Ectodermal cell (in vitro differentiated cells): Measurements from ENCODE around the gene RPP14.
"Not testable (repeated sequence)": the region's sequence is repeated elsewhere in the genome, so short reads cannot be mapped to it uniquely, and the experiment has no call there.

ENCODE experiments used
- H3K27ac ChIP-seq: 2 replicates; pipeline ENCODE4 v1.7.0; 2013; ENCODE audit warnings: mild to moderate bottlenecking, low read depth, low read length; ENCODE audit not compliant: insufficient read depth, poor library complexity, severe bottlenecking
- H3K27me3 ChIP-seq: 2 replicates; pipeline ENCODE4 v1.7.0; 2013; ENCODE audit warnings: mild to moderate bottlenecking, low read length; ENCODE audit not compliant: insufficient read depth, control insufficient read depth, poor library complexity, severe bottlenecking
- H3K36me3 ChIP-seq: one replicate; pipeline ENCODE4 v1.7.0; 2013; ENCODE audit warnings: low read length; ENCODE audit not compliant: control insufficient read depth, insufficient read depth
- H3K4me1 ChIP-seq: one replicate; pipeline ENCODE4 v1.7.0; 2013; ENCODE audit warnings: low read length; ENCODE audit not compliant: control insufficient read depth, insufficient read depth
- H3K4me3 ChIP-seq: 2 replicates; pipeline ENCODE4 v1.7.0; 2013; ENCODE audit warnings: low read depth, low read length, control low read depth; ENCODE audit not compliant: insufficient read depth
- H3K9me3 ChIP-seq: 2 replicates; pipeline ENCODE4 v1.7.0; 2013; ENCODE audit warnings: mild to moderate bottlenecking, low read length, moderate library complexity; ENCODE audit not compliant: control insufficient read depth
- WGBS, 2 experiments: methylation state at CpG; one replicate each; pipeline ENCODE4 v1.1.7; 2013; ENCODE audit warnings: missing lambda C conversion rate in 2 of 2; 5-methylcytosine and 5-hydroxymethylcytosine counted together

The RPP14 gene

GRCh38 chr3:58329922-58330413 lies 23.9 kb downstream of the RPP14 start:
- WGBS, 2 experiments = 87 to 93% methylated on average over 4 of the region's 5 CpGs
- Histone ChIP-seq H3K9me3 (no peaks in the 10 kb centered on the region), H3K4me1 (peaks cover 6% of the 10 kb centered on the region), H3K27me3 (peaks cover 22% of the 10 kb centered on the region), H3K27ac (no peak overlapping the region), H3K36me3 (no peaks in the 10 kb centered on the region), H3K4me3 (no peak overlapping the region)

- Histone ChIP-seq H3K4me1 (peaks cover 6% of the 10 kb centered on the region), H3K27ac (no peak overlapping the region), H3K27me3 (peaks cover 22% of the 10 kb centered on the region), H3K9me3 (no peaks in the 10 kb centered on the region), H3K36me3 (no peaks in the 10 kb centered on the region), H3K4me3 (no peak overlapping the region)
- 91 to 96% methylated on average over 4 of the region's 4 CpGs for WGBS, 2 experiments
Measured at GRCh38 chr3:58331593-58332152, 25.6 kb downstream of the RPP14 start.

GRCh38 chr3:58332575-58333188 lies 26.6 kb downstream of the RPP14 start, which contains the start of gene PXK:
PXK (plus strand) TSS chr3:58332892; CDS start chr3:58332989, 97 bp downstream.
- Histone ChIP-seq H3K9me3 (no peaks in the 10 kb centered on the region), H3K27me3 (peaks cover 22% of the 10 kb centered on the region), H3K36me3 (no peaks in the 10 kb centered on the region), H3K4me1 (peaks cover 6% of the 10 kb centered on the region), H3K4me3 (peak within 1 kb of the TSS; percentile 51), H3K27ac (no peak within 1 kb of the TSS)
- 2% methylated on average over 79 of the region's 79 CpGs for WGBS, 2 experiments

DNA sequence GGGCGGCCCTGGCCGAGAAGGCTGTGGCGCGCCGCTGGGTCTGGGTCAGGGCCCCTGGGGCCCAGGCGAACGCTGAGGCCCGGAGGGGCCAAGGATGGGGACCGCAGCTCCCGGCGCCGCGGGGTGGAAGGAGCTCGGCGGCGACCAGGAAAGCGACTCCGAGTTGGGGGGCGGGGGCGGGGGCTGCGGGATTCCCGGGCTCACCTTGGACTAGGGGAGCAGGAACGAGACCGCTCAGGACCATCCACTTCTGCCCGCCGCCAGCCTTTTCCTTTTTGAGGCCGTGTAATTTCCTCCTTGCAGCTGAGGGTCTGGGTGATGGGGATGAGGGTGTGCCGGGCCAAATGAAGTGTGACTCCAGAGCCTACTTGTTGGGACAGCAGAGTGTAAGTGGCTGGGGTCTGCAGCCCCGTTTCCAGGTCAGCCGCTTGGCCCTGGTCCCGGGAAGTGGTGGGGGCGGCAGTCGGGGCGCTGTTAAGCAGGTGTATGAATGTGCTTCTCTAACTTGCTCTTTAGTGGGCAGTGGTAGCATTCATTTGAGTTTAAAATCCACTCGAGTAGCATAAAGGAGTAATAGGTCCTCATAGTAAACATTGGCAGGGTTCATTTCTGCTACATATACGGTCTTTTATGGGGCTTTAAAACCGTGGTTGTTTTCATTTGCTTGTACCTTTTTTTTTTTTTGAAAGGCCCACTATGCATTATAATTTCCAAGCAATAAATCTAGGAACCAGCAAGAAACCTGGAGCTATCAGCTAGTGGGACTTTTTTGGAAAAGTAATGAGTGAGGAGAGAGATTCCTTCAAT lies 27.4 kb downstream of the RPP14 start:
- Histone ChIP-seq H3K36me3 (no peaks in the 10 kb centered on the region), H3K27me3 (peaks cover 22% of the 10 kb centered on the region), H3K9me3 (no peaks in the 10 kb centered on the region), H3K4me3 (peak overlapping the region; percentile 51), H3K27ac (no peak overlapping the region), H3K4me1 (peaks cover 6% of the 10 kb centered on the region)
- WGBS, 2 experiments = 1 to 2% methylated on average over 37 of the region's 37 CpGs

GRCh38 chr3:58334013-58334321 lies 27.9 kb downstream of the RPP14 start:
- Histone ChIP-seq H3K36me3 (no peaks in the 10 kb centered on the region), H3K27me3 (peaks cover 22% of the 10 kb centered on the region), H3K4me1 (peaks cover 6% of the 10 kb centered on the region), H3K9me3 (no peaks in the 10 kb centered on the region), H3K27ac (no peak overlapping the region), H3K4me3 (peak overlapping the region; percentile 51)
- 23 to 24% methylated on average over 3 to 4 of the region's 4 CpGs for WGBS, 2 experiments

GRCh38 chr3:58334506-58334884 lies 28.4 kb downstream of the RPP14 start:
- no peaks in the 10 kb centered on the region for H3K9me3 ChIP-seq
- H3K27me3 ChIP-seq = peaks cover 22% of the 10 kb centered on the region
- WGBS, 2 experiments = 71% methylated on average over 1 of the region's 1 CpG; no CpG with 5 or more reads in 1 of the 2 experiments
- H3K4me3 ChIP-seq = no peak overlapping the region
- H3K27ac ChIP-seq = no peak overlapping the region
- H3K4me1 ChIP-seq = peaks cover 6% of the 10 kb centered on the region
- H3K36me3 ChIP-seq = no peaks in the 10 kb centered on the region

DNA sequence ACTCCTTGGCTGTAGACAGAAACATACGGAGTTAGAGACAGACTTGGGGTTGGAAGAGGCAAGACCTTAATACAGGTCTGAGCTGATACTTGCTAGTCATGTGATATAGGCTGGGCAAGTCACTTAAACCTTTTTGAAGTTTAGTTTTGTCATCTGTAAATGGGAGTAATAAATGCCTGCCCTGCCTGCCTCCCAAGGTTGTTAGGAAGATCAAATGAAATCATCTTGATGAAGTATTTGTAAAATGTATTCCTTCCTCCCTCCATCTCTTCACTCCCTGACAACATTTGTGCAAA lies 29.6 kb downstream of the RPP14 start:
- Histone ChIP-seq H3K36me3 (no peaks in the 10 kb centered on the region), H3K27ac (no peak overlapping the region), H3K4me3 (no peak overlapping the region), H3K9me3 (no peaks in the 10 kb centered on the region), H3K4me1 (peaks cover 6% of the 10 kb centered on the region), H3K27me3 (peaks cover 22% of the 10 kb centered on the region)
- WGBS, 2 experiments = 65 to 66% methylated on average over 1 of the region's 1 CpG

- no peak overlapping the region for H3K4me3 ChIP-seq
- H3K9me3 ChIP-seq = no peaks in the 10 kb centered on the region
- no peaks in the 10 kb centered on the region for H3K36me3 ChIP-seq
- WGBS, 2 experiments = 94 to 95% methylated on average over 2 to 3 of the region's 3 CpGs
- H3K27ac ChIP-seq = no peak overlapping the region
- peaks cover 6% of the 10 kb centered on the region for H3K4me1 ChIP-seq
- H3K27me3 ChIP-seq = peaks cover 22% of the 10 kb centered on the region
Measured at GRCh38 chr3:58336135-58336882, 30.3 kb downstream of the RPP14 start.

DNA sequence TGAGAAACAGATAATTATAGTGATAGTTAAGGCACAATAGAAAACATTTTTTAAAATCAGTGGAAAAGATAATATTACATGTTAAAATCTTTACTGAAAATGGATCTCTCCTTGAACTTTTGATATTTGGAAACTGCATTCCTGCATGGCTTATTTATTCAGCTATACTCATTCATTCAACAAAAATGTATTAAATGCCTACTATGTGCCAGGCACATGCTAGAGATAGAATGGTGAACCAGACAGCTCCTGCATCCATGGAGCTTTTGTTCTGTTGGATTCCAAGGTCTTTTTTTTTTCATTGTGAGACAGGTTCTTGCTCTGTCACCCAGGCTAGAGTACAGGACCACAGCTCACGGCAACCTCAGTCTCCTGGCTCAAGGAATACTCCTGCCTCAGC lies 31.1 kb downstream of the RPP14 start:
- peaks cover 17% of the 10 kb centered on the region for H3K27me3 ChIP-seq
- no peaks in the 10 kb centered on the region for H3K36me3 ChIP-seq
- H3K4me1 ChIP-seq = peaks cover 6% of the 10 kb centered on the region
- no peak overlapping the region for H3K27ac ChIP-seq
- 85 to 94% methylated on average over 1 of the region's 1 CpG for WGBS, 2 experiments
- H3K4me3 ChIP-seq = no peak overlapping the region
- H3K9me3 ChIP-seq = no peaks in the 10 kb centered on the region

DNA sequence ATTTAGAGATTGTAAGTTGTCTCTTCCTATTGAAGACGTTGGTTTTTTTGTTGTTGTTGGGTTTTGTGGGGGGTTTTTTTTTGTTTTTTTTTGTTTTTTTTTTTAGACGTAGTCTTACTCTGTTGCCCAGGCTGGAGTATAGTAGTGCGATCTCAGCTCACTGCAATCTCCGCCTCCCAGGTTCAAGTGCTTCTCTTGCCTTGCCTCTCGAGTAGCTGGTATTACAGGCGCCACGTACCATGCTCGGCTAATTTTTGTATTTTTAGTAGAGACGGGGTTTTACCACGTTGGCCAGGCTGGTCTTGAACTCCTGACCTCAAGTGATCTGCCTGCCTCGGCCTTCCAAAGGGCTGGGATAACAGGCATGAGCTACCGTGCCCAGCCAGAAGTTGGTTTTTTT lies 33.1 kb downstream of the RPP14 start:
- H3K4me1 ChIP-seq, H3K9me3 ChIP-seq, H3K36me3 ChIP-seq, H3K27ac ChIP-seq, H3K27me3 ChIP-seq, H3K4me3 ChIP-seq: not testable (repeated sequence)
- 93 to 94% methylated on average over 12 of the region's 12 CpGs for WGBS, 2 experiments
